ENCODE results near the gene FCN1. TPM values are rescaled to one million over a fixed set of nuclear protein-coding genes. Genes with fewer than 3 reads are reported as not detected.

The FCN1 gene
- total RNA-seq, 1 donor from 2014 or later: not detected

- Histone ChIP-seq H3K4me3 (no peak overlapping the region), H3K27me3 (no peaks in the 10 kb centered on the region), H3K27ac (no peak overlapping the region), H3K9me3 (peaks cover 0 to 5% of the 10 kb centered on the region in 2 donors), H3K36me3 (no peaks in the 10 kb centered on the region), H3K4me1 (peaks cover 0 to 2% of the 10 kb centered on the region in 2 donors)
- no peak for TF ChIP-seq CTCF (IDR thresholded peaks at IDR 0.05)
- DNase-seq (ENCODE audit: low spot score in 2 of 2): no peak
- intact Hi-C loops (cut with DNase I): no loop called here
Observed at GRCh38 chr9:134897584-134898170, 20.0 kb downstream of the FCN1 start.

- H3K9me3 ChIP-seq: peaks cover 0 to 5% of the 10 kb centered on the region in 2 donors
- peak in 1 of 2 donors; percentile 19 for DNase-seq (ENCODE audit: low spot score in 2 of 2)
- TF ChIP-seq CTCF (IDR thresholded peaks at IDR 0.05): no peak
- H3K27me3 ChIP-seq: no peaks in the 10 kb centered on the region
- intact Hi-C loops (cut with DNase I): no loop called here
- H3K27ac ChIP-seq: peak overlapping the region in 1 of 2 donors; percentile 25
- no peaks in the 10 kb centered on the region for H3K36me3 ChIP-seq
- peaks cover 0 to 2% of the 10 kb centered on the region in 2 donors for H3K4me1 ChIP-seq
- no peak overlapping the region for H3K4me3 ChIP-seq
Observed at GRCh38 chr9:134896834-134897583, 20.7 kb downstream of the FCN1 start.

- Histone ChIP-seq H3K27me3 (no peaks in the 10 kb centered on the region), H3K36me3 (no peaks in the 10 kb centered on the region), H3K4me3 (no peak overlapping the region), H3K4me1 (peaks cover 0 to 2% of the 10 kb centered on the region in 2 donors), H3K9me3 (peaks cover 0 to 5% of the 10 kb centered on the region in 2 donors), H3K27ac (peak overlapping the region in 1 of 2 donors; percentile 25)
- DNase-seq (ENCODE audit: low spot score in 2 of 2): peak in 1 of 2 donors; percentile 58
- TF ChIP-seq CTCF (IDR thresholded peaks at IDR 0.05): no peak
- intact Hi-C loops (cut with DNase I): no loop called here
Observed at GRCh38 chr9:134895908-134896833, 21.5 kb downstream of the FCN1 start.

GRCh38 chr9:134895567-134895907 is 22.2 kb downstream of the FCN1 start:
- Histone ChIP-seq H3K27ac (no peak overlapping the region), H3K4me1 (peaks cover 0 to 2% of the 10 kb centered on the region in 2 donors), H3K36me3 (no peaks in the 10 kb centered on the region), H3K27me3 (no peaks in the 10 kb centered on the region), H3K9me3 (peaks cover 0 to 5% of the 10 kb centered on the region in 2 donors), H3K4me3 (no peak overlapping the region)
- DNase-seq (ENCODE audit: low spot score in 2 of 2): no peak
- intact Hi-C loops (cut with DNase I): no loop called here
- no peak for TF ChIP-seq CTCF (IDR thresholded peaks at IDR 0.05)

- Histone ChIP-seq H3K27me3 (no peaks in the 10 kb centered on the region), H3K36me3 (no peaks in the 10 kb centered on the region), H3K27ac (no peak overlapping the region), H3K4me1 (peaks cover 0 to 2% of the 10 kb centered on the region in 2 donors), H3K9me3 (peaks cover 0 to 5% of the 10 kb centered on the region in 2 donors), H3K4me3 (no peak overlapping the region)
- intact Hi-C loops (cut with DNase I): no loop called here
- peak in 1 of 2 donors; percentile 38 for DNase-seq (ENCODE audit: low spot score in 2 of 2)
- no peak for TF ChIP-seq CTCF (IDR thresholded peaks at IDR 0.05)
Observed at GRCh38 chr9:134895097-134895496, 22.6 kb downstream of the FCN1 start.

All from ascending aorta (tissue), 2 donors.